K562 (cell line): ENCODE results near the gene TMPO. TPM values are rescaled to one million over a fixed set of nuclear protein-coding genes. Genes with fewer than 3 reads are reported as not detected.

Experiments used
- CBFB ChIP-seq: sonication (generic); formaldehyde crosslinking; IDR thresholded peaks from 2 replicates; pipeline ENCODE4 v1.4.0; 2020; ENCODE audit warnings: mild to moderate bottlenecking, missing genetic modification reagents
- DIDO1 ChIP-seq: fragments of 450-650 bp; IDR thresholded peaks from 2 replicates; pipeline ENCODE4 v1.6.1; 2016; ENCODE audit warnings: low read depth, missing biosample characterization, missing genetic modification characterization
- ETV1 ChIP-seq: fragments of 450-650 bp; conservative IDR thresholded peaks from 2 replicates; pipeline ENCODE4 v1.6.1; 2016; ENCODE audit warnings: missing genetic modification characterization, control low read depth, low read depth, missing compliant biosample characterization
- FIP1L1 ChIP-seq: fragments of 200-400 bp; formaldehyde crosslinking; IDR thresholded peaks from 2 replicates; pipeline ENCODE4 v1.6.1; 2018; ENCODE audit warnings: mild to moderate bottlenecking, low read depth, low read length; ENCODE audit not compliant: poor library complexity, severe bottlenecking
- FOXM1 ChIP-seq, 2 experiments: fragments of 450-650 bp in 1 of 2; sonication (generic) in 1 of 2; formaldehyde crosslinking in 1 of 2; IDR thresholded peaks; 2 replicates each; pipeline versions ENCODE4 v1.6.1 to v1.9.0; 2017 to 2022; ENCODE audit warnings: low read depth in 2 of 2, mild to moderate bottlenecking in 2 of 2, missing genetic modification reagents in 1 of 2, moderate library complexity in 1 of 2
- HNRNPLL ChIP-seq: fragments of 200-400 bp; formaldehyde crosslinking; IDR thresholded peaks from 2 replicates; pipeline ENCODE4 v1.6.1; 2017; ENCODE audit warnings: low read length, low read depth, mild to moderate bottlenecking; ENCODE audit not compliant: poor library complexity, severe bottlenecking
- KLF1 ChIP-seq: fragments of 450-650 bp; IDR thresholded peaks from 2 replicates; pipeline ENCODE4 v1.6.1; 2016; ENCODE audit warnings: missing genetic modification characterization, missing compliant biosample characterization
- MLX ChIP-seq, 2 experiments: fragments of 450-650 bp in 1 of 2; sonication (generic) in 1 of 2; formaldehyde crosslinking; conservative IDR thresholded peaks; 2 replicates each; pipeline versions ENCODE4 v1.4.0 to v1.8.1; 2020 to 2022; ENCODE audit warnings: mild to moderate bottlenecking in 1 of 2, missing genetic modification reagents in 1 of 2
- PHTF2 ChIP-seq: fragments of 250-450 bp; sonication (Bioruptor Pico); IDR thresholded peaks from 2 replicates; pipeline ENCODE4 v1.5.0; 2021; ENCODE audit warnings: mild to moderate bottlenecking
- RB1 ChIP-seq: fragments of 450-650 bp; IDR thresholded peaks from 2 replicates; pipeline ENCODE4 v1.6.1; 2017; ENCODE audit warnings: low read depth, mild to moderate bottlenecking
- RBM22 ChIP-seq: fragments of 200-400 bp; formaldehyde crosslinking; IDR thresholded peaks from 2 replicates; pipeline ENCODE4 v1.6.1; 2018; ENCODE audit warnings: low read length, low read depth; ENCODE audit not compliant: poor library complexity, severe bottlenecking
- RREB1 ChIP-seq: fragments of 250-450 bp; sonication (Bioruptor Pico); IDR thresholded peaks from 2 replicates; pipeline ENCODE4 v1.4.0; 2020
- TGIF2 ChIP-seq: sonication (generic); formaldehyde crosslinking; IDR thresholded peaks from 2 replicates; pipeline ENCODE4 v1.8.1; 2022; ENCODE audit warnings: mild to moderate bottlenecking, missing genetic modification reagents, moderate library complexity
- ZEB2 ChIP-seq: fragments of 450-650 bp; IDR thresholded peaks from 2 replicates; pipeline ENCODE4 v1.6.1; 2016
- ZNF77 ChIP-seq: fragments of 250-450 bp; sonication (Bioruptor Pico); IDR thresholded peaks from 2 replicates; pipeline ENCODE4 v1.5.0; 2020
- polyA plus RNA-seq, 8 experiments: library from polyadenylated mRNA; depleted of rRNA in 4 of 8; stranded (reverse) in 5 of 8; unstranded in 3 of 8; fragments of >200 nt; fragmentation: Nextera tagmentation in 2 of 8; fragmentation: Illumina TruSeq in 1 of 8; extraction: Ambion mirVana in 2 of 8; extraction: Trizol in 1 of 8; gene quantifications; 2 replicates each; pipeline versions ENCODE4 v1.2.1 to v1.2.3, GENCODE V29; 2011 to 2014; ENCODE audit warnings: inconsistent platforms in 1 of 8, missing spikeins in 1 of 8
- total RNA-seq, 7 experiments: library from RNA; depleted of rRNA in 6 of 7; stranded (reverse); fragments of >200 nt in 6 of 7; fragmentation: Illumina TruSeq in 2 of 7; extraction: Trizol in 2 of 7; gene quantifications; 2 replicates each; pipeline versions ENCODE4 v1.2.1 to v1.2.3, GENCODE V29; 2011 to 2021; ENCODE audit warnings: low replicate concordance in 1 of 7
- TF ChIP-seq, protein P1 (sequence below): fragments of 250-450 bp; sonication (Bioruptor Pico); IDR thresholded peaks from 2 replicates; pipeline ENCODE4 v1.9.0; 2021; ENCODE audit warnings: mild to moderate bottlenecking
- TF ChIP-seq, protein P2 (sequence below), 2 experiments: fragments of 450-650 bp; IDR thresholded peaks; 2 replicates each; pipeline ENCODE4 v1.6.1; 2016

TMPO gene
- total and polyA plus RNA-seq, 9 of the 15 experiments (the other 6 are each of a cell fraction or from before 2014, with no cell fraction given): 62.1 to 263 (median 182) TPM

GRCh38 chr12:98516111-98516873, 902 bp downstream of the TMPO start (continued):
- TF ChIP-seq ZEB2 (0 out of 2 replicates have a peak, but pooled peaks have one; percentile 13), DIDO1 (tag) (no peak), RREB1 (CRISPR knock-in tag) (no peak), RBM22 (peak; percentile 67), TGIF2 (CRISPR knock-in tag) (no peak; the same call in 1 of the 2 replicates), FOXM1 (IDR thresholded peaks at IDR 0.05; ENCODE audit: low read depth) (peak; percentile 100), FOXM1 (CRISPR knock-in tag; IDR thresholded peaks at IDR 0.05; ENCODE audit: low read depth) (peak; percentile 87; the same call in 1 of the 2 replicates), ETV1 (tag) (no peak; the same call in 1 of the 2 replicates), CBFB (CRISPR knock-in tag) (no peak), FIP1L1 (peak; percentile 13), PHTF2 (CRISPR knock-in tag) (no peak), HNRNPLL (peak; percentile 99), ZNF77 (CRISPR knock-in tag) (no peak), KLF1 (tag) (no peak), RB1 (peak; percentile 98), MLX (CRISPR knock-in tag; conservative IDR thresholded peaks at IDR 0.05) (no peak)
- TF ChIP-seq, protein P1, sequence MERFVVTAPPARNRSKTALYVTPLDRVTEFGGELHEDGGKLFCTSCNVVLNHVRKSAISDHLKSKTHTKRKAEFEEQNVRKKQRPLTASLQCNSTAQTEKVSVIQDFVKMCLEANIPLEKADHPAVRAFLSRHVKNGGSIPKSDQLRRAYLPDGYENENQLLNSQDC (CRISPR knock-in tag): no peak
- TF ChIP-seq, protein P2, sequence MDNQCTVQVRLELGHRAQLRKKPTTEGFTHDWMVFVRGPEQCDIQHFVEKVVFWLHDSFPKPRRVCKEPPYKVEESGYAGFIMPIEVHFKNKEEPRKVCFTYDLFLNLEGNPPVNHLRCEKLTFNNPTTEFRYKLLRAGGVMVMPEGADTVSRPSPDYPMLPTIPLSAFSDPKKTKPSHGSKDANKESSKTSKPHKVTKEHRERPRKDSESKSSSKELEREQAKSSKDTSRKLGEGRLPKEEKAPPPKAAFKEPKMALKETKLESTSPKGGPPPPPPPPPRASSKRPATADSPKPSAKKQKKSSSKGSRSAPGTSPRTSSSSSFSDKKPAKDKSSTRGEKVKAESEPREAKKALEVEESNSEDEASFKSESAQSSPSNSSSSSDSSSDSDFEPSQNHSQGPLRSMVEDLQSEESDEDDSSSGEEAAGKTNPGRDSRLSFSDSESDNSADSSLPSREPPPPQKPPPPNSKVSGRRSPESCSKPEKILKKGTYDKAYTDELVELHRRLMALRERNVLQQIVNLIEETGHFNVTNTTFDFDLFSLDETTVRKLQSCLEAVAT (IDR thresholded peaks at IDR 0.05): no peak; a peak in 1 of 4 replicates
